HG02763 (cell line): ENCODE measurements around the gene HSCB.
"Not testable (repeated sequence)": the region's sequence is repeated elsewhere in the genome, so short reads cannot be mapped to it uniquely, and the experiment has no call there.

Source experiments
- ATAC-seq: cut with Tn5 transposase; IDR thresholded peaks from one replicate; pipeline ENCODE4 v1.9.1; 2021; ENCODE audit warnings: mild to moderate bottlenecking, moderate library complexity; ENCODE audit not compliant: unreplicated experiment

The HSCB gene

DNA sequence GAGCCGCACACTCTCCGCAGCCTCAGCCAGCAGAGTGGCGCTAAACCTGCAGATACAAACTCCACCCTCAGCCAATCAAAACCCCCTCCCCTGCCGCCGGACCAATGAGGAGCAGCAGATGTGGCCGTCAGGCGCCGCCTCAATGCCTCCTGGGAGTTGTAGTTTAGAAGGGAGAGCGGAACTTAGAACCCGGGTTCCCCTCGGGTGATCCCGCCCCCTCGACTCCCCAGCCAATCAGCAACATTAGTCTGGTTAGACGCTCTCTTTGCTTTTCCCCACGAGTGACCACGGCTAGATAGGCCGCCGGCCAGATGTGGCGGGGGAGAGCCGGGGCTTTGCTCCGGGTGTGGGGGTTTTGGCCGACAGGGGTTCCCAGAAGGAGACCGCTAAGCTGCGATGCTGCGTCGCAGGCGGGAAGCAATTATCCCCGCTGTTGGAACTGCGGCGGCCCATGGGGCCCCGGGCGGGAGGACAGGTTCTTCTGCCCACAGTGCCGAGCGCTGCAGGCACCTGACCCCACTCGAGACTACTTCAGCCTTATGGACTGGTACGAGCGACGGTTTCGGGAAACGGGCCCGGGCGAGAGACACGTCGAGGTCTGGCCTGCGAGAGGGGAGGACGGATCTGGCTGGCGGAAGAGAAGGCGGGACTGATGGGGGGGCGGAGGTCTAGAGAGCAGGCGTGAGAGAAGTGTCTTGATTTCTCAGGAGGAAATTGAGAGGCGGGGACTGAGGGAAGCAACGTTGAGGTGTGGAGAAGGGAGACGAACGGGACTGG, at the start of gene HSCB, which contains the start of gene CHEK2:
HSCB (plus strand) TSS at position 255 of the 777 bp plus-strand sequence; CDS start at position 312, 57 bp downstream.
CHEK2 (minus strand) TSS at position 36 of the 777 bp plus-strand sequence. CDS start 7,099 bp downstream, outside the sequence.
- peak; percentile 92 for ATAC-seq

GRCh38 chr22:28693041-28693760, 48.6 kb upstream of the HSCB start:
- not testable (repeated sequence) for ATAC-seq

- ATAC-seq = no peak
Measured at GRCh38 chr22:28702891-28703290, 38.9 kb upstream of the HSCB start.

DNA sequence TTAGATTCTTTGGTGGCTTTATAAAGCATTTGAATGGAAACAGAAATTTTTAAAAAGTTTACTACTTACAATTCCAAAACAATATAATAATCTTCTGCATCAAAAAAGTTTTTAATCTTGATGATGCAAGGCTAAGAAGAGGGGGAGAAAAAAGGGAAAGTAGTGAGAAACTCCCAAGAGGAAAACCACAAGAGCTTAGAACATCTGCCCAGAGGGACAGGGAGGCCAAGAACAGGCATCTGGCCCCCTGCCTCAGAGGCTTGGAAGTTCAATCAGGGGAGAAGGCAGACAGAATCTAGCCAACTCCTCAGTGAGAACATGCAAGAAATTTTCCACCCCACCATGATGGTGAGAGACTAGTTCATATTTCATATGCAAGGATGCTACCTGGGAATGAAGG, 38.4 kb upstream of the HSCB start:
- no peak for ATAC-seq

DNA sequence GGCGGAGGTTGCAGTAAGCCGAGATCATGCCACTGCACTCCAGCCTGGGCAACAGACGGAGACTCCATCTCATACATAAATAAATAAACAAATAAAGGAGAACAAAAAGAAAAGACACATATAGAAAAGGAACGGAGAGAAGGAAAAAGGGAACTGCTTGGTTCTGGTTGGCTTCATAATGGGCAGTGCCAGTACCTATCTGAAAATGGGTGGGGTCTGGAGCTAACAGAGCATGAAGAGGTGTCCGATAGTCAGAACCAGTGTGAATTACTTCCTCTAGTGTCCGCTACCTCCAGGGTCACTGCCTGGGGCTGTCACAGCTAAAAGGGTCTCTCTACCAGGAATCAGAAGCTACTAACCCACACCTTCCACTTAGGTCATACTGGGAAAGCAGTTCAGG, 35.0 kb upstream of the HSCB start:
- ATAC-seq = no peak

DNA sequence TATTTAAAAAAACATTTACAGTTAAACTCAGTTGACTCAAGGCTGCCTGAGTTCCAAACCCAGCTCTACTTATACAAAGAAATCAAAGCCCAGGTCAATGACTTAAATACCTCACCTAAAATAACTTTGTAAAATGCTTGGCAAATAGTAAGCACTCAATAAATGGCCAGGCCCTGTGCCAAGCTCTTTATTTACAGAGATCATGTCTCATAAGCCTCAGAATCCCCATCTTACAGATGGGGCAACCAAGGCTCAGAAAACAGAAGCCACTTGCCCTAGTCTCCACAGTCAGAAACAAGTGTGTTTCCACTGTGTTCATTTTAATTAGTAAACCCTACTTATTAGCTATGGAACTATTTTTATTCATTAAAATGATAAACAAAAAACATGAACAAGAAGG, 31.7 kb upstream of the HSCB start:
- no peak for ATAC-seq

DNA sequence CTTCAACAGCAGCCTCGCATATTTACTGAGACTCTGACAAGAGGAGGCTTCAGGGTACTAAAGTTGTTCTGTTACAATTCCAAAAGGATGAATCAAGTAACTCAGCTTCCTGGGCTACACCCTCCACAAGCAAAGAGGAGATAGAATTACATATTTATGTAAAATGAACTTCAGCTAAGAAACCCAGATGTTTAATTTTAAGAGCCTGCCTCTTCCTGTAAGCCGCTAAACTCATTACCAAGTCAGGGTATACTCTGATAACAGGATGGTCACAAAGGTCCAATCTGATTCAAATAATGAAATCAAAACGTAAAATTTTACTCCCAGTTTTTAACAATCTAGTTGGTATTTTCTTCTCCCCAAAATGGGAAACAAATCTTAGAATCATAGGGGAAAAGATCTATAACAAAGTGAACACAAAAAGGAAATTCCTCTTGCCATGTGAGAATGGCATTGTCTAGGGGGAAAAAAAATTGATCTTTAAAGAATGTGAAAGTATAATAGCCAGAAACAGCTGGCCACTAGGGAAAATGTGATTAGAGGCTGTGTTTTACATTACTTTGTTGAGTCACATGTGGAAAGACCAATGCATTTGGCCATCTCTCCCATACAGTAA, 31.2 kb upstream of the HSCB start:
- no peak for ATAC-seq

GRCh38 chr22:28711341-28711740, 30.5 kb upstream of the HSCB start:
- no peak for ATAC-seq

DNA sequence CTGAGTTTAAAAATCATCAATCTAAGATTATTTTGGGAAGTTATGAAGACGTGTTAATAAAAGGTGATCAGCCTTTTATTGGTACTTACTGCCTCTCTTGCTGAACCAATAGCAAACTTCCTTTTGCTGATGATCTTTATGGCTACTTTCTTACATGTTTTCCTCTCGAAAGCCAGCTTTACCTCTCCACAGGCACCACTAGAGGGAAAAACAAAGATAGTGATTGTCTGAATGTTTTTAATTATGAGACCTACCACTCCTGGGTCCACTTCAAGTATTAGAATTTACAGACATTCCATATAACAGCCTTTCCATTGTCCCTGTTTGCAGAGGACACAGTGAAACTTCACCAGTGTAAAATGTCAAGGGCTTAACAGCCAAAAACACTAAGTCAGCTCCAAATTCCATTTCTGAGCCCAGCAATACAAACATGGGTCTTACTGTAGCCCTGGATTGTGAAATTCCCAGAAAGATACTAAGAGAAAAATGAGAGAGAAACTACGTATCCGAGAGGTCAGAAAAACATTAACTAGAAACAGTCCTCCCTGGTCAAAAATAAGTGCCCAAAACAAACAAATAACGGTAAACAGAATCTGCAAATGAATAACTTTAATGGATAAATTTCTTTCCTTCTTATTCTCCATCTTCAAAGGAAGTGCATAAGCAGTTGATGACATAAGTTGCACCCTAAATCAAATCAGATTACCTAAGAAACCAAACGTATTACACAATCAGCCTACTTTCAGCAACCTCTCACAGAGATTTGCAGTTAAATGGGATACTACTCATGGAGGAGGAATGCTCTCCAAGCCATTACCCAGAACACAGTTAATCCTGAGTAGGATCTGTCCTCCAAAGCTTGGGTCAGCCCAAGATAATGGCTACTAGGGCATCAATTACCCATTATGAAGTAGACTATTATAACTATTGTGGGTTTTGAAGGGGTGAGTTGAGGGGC, 29.7 kb upstream of the HSCB start:
- no peak for ATAC-seq

GRCh38 chr22:28714043-28714628, 27.7 kb upstream of the HSCB start:
- ATAC-seq = no peak

GRCh38 chr22:28715611-28716010, 26.2 kb upstream of the HSCB start:
- ATAC-seq = no peak

DNA sequence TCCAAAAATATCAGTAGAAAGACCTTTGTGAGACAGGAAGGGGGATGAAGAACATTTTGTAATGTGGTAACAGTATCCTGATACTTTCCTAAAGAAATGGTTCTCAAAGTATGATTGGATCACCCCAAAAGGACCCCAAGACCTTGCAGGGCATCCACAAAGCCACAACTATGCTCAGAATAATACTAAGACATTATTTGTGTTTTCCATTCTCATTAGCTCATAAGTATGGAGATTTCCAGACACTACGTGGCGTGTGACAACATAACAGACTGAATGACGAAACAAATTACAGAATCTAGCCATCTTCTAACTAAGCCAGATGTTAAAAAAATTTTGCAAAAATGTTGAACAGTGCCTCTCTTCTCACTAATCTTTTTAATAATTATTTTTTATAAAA, 25.2 kb upstream of the HSCB start:
- no peak for ATAC-seq

DNA sequence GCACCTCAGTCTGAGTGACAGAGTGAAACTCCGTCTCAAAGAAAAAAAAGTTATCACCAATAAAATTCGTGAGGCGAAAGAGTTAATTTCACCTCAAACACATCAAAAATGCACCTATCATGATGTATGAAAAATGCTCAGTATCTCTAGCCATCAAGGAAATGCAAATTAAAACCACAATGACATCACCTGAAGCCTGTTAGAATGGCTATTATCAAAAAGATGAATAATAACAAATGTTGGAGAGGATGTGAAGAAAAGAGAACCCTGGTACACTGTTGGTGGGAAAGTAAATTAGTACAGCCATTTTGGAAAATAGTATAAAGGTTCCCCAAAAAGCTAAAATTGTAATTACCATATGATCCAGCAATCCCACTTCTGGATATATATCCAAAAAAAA, 23.8 kb upstream of the HSCB start:
- ATAC-seq = no peak

DNA sequence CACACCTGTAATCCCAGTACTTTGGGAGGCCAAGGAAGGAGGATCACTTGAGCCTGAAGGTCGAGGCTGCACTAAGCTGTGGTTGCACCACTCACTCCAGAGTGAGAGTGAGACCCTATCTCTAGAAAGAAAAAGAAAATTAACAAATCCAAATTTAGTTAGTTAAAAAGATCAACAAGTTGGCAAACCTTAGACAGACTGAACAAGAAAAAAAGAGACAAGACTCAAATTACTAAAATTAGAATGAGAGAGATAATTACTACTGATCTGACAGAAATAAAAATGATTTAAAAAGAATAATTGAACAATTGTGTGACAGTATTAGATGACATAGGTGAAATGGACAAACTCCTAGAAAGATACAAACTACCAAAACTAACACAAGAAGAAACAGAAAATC, 13.8 kb upstream of the HSCB start:
- no peak for ATAC-seq

GRCh38 chr22:28728621-28729313, 13.1 kb upstream of the HSCB start:
- no peak for ATAC-seq

- no peak for ATAC-seq
Measured at GRCh38 chr22:28730179-28730578, 11.7 kb upstream of the HSCB start.

- ATAC-seq = no peak
Measured at GRCh38 chr22:28734393-28734792, 7.4 kb upstream of the HSCB start.

DNA sequence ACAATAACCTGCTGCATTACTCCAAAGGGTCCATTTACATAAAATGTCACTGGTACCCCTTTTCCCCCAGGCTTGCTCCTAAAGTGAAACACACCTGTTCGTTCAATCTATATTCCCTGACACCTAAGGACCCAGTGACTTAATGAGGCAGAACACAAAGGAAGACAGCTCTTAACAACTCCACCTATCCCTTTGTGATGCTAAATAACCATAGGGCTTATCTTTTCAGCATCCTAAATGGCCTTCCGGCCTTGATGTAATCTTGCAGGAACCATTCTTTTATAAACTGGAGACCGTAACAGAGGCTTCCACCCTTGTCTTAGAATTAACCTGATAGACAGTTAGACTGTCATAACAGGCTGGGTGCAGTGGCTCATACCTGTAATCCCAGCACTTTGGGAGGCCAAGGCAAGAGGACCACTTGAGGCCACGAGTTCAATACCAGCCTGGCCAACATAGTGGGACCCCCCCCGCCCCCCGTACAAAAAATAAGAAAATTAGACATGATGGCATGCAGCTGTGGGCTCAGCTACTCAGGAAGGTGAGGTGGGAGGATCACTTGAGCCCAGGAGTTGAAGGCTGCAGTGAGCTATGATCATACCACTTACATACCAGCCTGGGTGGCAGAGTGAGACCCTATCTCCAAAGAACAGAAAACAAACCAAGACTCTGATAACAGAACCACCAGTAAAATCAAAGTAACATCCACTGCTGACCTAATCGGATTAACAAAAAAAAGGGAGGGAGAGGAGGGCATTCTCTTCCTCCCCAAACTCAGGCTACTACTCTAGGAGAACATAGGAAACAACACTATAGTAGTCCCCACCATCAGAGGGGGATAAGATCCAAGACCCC, 5.3 kb upstream of the HSCB start:
- ATAC-seq = no peak

- no peak for ATAC-seq
Measured at GRCh38 chr22:28737701-28738100, 4.1 kb upstream of the HSCB start.
